Nucleus accumbens (tissue), 56 donors: ENCODE measurements around the gene SKA2.
"Not testable (repeated sequence)": the region's sequence is repeated elsewhere in the genome, so short reads cannot be mapped to it uniquely, and the experiment has no call there.

ENCODE experiments used
- DNase-seq, 56 donors: peaks; one replicate each; lab custom pipeline; 2025; lab: John Stamatoyannopoulos, UW

The SKA2 gene, protein sequence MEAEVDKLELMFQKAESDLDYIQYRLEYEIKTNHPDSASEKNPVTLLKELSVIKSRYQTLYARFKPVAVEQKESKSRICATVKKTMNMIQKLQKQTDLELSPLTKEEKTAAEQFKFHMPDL

DNA sequence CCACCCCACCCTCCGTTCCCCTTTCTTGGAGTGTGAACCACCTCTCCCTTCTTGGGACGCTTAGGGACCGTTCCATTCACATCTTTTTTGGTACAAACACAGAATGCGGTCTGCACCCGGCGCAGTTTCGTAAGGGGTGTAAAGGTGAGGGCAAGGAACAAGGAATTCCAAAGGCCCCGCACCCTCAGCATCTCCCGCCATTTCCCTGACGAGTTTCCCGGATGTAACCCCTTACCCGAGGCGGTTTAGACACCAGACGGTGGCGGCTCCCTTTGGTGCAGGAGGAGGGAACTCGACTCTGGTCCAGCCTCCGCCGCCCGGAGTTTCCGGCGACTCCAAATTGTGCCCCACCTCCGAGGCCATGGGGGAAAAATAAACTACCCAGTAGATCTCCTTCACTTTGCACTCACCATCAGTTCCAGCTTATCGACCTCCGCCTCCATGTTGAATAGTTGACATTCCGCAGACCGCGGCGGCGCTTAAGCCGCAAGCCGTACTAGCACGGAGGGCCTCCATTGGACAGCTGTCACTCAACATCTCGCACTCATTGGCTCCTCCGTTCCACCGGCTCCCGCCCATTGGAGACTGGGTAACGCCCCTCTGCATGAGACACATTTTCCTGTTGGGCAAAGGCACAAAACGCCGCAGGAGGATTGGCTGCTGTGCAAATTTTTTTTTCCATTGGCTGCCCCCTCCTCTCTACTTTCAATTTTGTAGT is at the start of gene SKA2:
Gene SKA2 (minus strand): TSS at position 466 of the 718 bp plus-strand sequence. CDS start 23 bp downstream, at position 443.
- peak in 54 of 56 donors; percentile 90 to 100 (median 99) for DNase-seq

DNA sequence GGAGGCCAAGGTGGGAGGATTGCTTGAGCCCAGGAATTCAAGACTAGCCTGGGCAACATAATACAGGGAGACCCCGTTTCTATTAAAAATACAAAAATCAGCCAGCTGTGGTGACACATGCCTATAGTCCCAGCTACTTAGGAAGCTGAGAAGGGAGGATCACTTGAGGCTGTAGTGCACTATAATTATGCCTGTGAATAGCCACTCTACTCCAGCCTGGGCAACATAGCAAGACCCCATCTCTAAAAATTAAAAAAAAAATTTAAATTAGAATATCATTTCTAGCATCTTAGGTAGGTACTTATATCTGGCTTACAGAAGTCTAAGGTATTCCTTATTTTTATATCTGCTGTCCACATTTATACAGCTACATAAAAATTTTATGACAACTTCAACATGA is 47.3 kb upstream of the SKA2 start:
- no peak for DNase-seq

DNA sequence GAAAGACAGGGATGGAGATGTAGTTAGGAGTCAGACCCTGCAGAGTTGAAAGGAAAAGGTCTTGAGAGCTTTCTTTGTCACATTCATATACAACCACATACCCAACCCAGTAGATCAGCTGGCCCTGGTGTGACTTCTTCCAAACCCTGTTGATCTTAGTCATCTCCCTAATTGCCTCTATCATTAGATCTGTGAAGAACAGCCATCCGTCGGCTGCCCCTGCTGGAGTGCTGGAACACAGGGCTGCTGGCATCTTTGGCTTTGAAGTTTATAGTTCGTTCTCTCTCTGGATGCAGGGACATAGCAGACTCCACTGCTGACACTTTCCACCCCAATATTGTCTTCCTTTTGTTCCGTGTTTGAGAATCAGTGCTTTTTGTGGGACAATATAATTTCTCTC is 44.4 kb upstream of the SKA2 start:
- no peak for DNase-seq

GRCh38 chr17:59193336-59193862 is 38.4 kb upstream of the SKA2 start:
- DNase-seq = no peak

DNA sequence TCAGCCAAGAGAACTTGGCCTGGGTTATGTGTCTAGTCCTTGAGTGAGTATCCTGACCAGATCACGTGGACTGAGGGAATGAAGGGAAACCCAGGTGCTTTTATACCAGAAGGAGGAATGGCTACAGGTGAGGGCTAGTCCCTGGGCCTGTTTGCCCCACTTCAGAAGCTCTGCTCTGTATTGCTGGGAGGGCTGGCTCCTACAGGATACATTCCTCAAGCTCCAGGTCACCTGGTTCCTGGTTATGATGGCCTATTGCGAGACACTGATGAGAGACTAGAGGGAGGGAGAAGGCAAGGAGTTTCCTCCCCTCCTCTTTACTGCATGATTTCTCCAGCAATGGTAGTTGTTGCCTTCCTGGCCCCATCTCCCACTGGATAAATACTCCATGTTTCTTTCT is 35.8 kb upstream of the SKA2 start:
- no peak for DNase-seq

- no peak for DNase-seq
Observed at GRCh38 chr17:59186850-59187249, 31.9 kb upstream of the SKA2 start.

DNA sequence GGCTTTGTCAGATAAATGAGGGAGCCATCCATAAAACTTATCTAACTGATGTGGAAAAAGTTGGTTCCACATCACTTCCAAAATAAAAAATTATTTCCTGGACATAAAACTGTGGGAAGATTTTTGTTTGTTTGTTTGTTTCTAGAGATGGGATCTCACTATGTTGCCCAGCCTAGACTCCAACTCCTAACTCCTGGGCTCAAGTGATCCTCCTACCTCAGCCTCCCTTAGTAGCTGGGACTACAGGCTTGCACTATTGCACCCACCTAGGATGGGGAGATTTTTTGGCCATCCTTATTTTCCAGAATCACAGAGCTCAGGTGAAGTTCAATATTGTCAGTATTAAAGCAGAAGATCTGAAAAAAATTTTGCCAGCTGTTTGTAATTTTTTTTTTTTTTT is 31.0 kb upstream of the SKA2 start:
- DNase-seq = no peak

GRCh38 chr17:59181481-59181880 is 26.5 kb upstream of the SKA2 start:
- DNase-seq = no peak

DNA sequence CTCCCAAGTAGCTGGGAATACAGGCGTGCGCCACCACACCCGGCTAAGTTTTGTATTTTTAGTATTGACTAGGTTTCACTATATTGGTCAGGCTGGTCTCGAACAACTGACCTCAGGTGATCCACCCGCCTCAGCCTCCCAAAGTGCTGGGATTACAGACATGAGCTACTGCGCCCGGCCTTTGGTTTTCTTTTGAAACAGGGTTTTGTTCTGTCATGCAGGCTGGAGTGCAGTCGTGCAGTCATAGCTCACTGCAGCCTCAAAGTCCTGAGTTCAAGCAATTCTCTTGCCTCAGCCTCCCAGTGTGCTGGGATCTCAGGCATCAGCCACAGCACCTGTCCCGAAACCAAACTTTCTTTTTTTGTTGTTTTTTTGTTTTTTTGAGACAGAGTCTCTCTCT is 25.6 kb upstream of the SKA2 start:
- DNase-seq = no peak

- not testable (repeated sequence) for DNase-seq
Observed at GRCh38 chr17:59179601-59180000, 24.6 kb upstream of the SKA2 start.

- no peak for DNase-seq
Observed at GRCh38 chr17:59178266-59178985, 23.4 kb upstream of the SKA2 start.

DNA sequence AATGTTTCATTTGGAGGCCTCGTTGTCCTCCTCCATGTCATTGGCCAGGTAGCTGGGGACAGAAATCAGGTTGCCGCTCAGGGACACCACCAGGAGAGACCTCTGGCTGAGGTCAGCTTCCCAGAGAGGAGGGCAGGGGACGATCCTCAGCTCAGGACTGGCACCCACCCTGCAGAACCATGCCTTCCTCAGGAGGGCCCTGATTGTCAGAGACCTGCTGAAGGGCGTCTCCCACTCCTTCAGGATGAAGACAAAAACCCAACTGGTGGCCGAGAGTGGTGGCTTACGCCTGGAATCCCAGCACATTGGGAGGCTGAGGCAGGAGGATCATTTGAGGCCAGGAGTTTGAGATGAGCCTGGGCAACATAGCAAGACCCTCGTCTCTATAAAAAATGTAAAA is 20.1 kb upstream of the SKA2 start:
- no peak for DNase-seq

DNA sequence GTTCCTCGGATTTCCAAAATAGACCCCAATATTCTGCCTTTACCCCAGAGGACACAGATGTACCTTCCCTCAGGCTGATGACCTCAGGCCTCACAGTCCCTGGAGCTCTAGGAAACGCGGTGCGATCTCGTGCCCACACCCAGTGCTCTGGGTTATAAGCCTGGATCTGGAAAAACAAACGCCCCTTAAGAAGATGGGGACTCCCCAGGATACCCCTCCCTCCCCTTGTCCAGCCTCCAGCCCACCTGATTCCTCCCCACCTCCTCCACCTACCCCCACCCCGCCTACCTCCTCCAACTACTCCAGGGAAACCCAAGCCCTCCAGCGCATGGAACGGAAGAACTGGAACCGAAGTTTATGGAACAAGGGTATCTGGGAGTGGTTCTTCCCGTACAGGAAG is 19.7 kb upstream of the SKA2 start:
- no peak for DNase-seq

DNA sequence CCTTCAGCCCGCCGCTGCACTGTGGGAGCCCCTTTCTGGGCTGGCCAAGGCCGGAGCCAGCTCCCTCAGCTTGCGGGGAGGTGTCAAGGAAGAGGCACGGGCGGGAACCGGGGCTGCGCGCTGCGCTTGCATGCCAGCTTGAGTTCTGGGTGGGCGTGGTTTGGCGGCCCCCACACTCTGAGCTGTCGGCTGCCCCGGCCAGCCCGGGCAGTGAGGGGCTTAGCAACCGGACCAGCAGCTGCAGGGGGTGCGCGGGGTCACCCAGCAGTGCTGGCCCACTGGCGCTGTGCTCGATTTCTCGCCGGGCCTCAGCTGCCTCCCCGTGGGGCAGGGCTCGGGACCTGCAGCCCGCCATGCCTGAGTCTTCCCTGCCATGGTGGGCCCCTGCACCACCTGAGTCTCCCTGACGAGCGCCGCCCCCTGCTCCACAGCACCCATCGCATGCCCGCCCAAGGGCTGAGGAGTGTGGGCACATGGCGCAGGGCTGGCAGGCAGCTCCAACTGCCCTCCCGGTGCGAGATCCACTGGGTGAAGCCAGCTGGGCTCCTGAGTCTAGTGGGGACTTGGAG is 17.5 kb upstream of the SKA2 start:
- no peak for DNase-seq

- DNase-seq = no peak
Observed at GRCh38 chr17:59167571-59168001, 12.6 kb upstream of the SKA2 start.

GRCh38 chr17:59165933-59166342 is 11.0 kb upstream of the SKA2 start:
- DNase-seq = peak in 48 of 56 donors; percentile 0 to 85 (median 38)

- no peak for DNase-seq
Observed at GRCh38 chr17:59161477-59161876, 6.5 kb upstream of the SKA2 start.

GRCh38 chr17:59160157-59161025 is 5.4 kb upstream of the SKA2 start:
- DNase-seq = no peak

GRCh38 chr17:59155439-59156177 is 622 bp upstream of the SKA2 start, which contains the start of gene PRR11:
Gene PRR11, plus strand, starts transcription at chr17:59155746. Its CDS starts 14,007 bp downstream, at chr17:59169753.
- DNase-seq = peak in 51 of 56 donors; percentile 87 to 100 (median 99)
